ENCODE data around the gene SPSB1.

SPSB1 gene

GRCh38 chr1:9271283-9271682 lies 21.4 kb upstream of the SPSB1 start:
- no peak overlapping the region for H3K4me3 ChIP-seq (ENCODE audit: low read depth, low read length)
- DNase-seq: no peak
- no peaks in the 10 kb centered on the region for H3K9me3 ChIP-seq
- H3K36me3 ChIP-seq: no peaks in the 10 kb centered on the region
- H3K27me3 ChIP-seq: no peaks in the 10 kb centered on the region
- no peaks in the 10 kb centered on the region for H3K4me1 ChIP-seq
- TF ChIP-seq CTCF (IDR thresholded peaks at IDR 0.05; ENCODE audit: low read depth, low read length): no peak

- Histone ChIP-seq H3K9me3 (no peaks in the 10 kb centered on the region), H3K4me1 (no peaks in the 10 kb centered on the region), H3K27me3 (no peaks in the 10 kb centered on the region), H3K36me3 (no peaks in the 10 kb centered on the region), H3K4me3 (ENCODE audit: low read depth, low read length) (no peak overlapping the region)
- no peak for TF ChIP-seq CTCF (IDR thresholded peaks at IDR 0.05; ENCODE audit: low read depth, low read length)
- DNase-seq: no peak
Measured at GRCh38 chr1:9271861-9272595, 20.7 kb upstream of the SPSB1 start.

GRCh38 chr1:9273177-9273576 lies 19.5 kb upstream of the SPSB1 start:
- Histone ChIP-seq H3K4me3 (ENCODE audit: low read depth, low read length) (no peak overlapping the region), H3K9me3 (no peaks in the 10 kb centered on the region), H3K36me3 (no peaks in the 10 kb centered on the region), H3K4me1 (no peaks in the 10 kb centered on the region), H3K27me3 (no peaks in the 10 kb centered on the region)
- DNase-seq: no peak
- TF ChIP-seq CTCF (IDR thresholded peaks at IDR 0.05; ENCODE audit: low read depth, low read length): no peak

DNA sequence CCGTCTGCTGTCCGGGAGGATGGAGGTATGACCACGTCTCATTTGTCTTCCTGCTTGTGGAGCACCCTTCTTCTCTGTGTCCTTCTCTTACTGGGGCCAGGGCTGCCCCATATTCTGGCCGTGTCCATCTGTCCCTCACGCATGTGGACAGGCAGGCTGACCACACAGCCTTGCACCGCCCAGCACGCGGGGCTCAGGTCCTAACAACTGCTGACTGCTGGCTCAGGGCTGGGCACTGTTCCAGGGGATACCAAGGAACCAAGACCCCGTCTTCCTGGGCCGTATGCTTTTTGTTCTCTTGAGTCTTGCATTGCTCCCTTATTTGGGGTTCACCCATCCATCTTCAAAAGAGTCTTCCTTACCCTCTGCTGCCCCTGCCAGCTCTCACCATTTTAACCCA lies 17.5 kb upstream of the SPSB1 start:
- Histone ChIP-seq H3K4me3 (ENCODE audit: low read depth, low read length) (no peak overlapping the region), H3K36me3 (no peaks in the 10 kb centered on the region), H3K4me1 (no peaks in the 10 kb centered on the region), H3K27me3 (no peaks in the 10 kb centered on the region), H3K9me3 (no peaks in the 10 kb centered on the region)
- no peak for TF ChIP-seq CTCF (IDR thresholded peaks at IDR 0.05; ENCODE audit: low read depth, low read length)
- DNase-seq: no peak

DNA sequence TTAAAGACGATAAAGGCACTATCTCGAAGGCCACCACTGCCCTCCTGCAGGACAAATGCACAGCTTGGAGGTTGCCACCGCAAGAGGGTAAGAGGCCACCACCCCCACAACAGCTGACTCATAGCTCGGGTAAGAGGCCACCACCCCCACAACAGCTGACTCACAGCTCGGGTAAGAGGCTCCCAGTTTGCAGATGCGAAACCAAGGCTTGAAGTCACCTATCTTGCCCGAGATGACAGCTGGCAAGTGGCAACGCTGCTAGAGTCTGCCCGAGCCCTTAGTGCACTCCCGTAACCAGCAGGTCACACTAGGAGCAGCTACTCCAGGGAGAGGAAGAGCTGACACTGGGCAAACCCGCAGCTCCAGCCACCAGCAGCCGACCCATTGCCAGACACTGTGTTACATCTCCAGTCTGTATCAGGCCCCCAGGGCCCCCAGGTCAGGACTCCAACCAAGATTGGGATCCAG lies 17.1 kb upstream of the SPSB1 start:
- Histone ChIP-seq H3K36me3 (no peaks in the 10 kb centered on the region), H3K9me3 (no peaks in the 10 kb centered on the region), H3K4me3 (ENCODE audit: low read depth, low read length) (no peak overlapping the region), H3K4me1 (no peaks in the 10 kb centered on the region), H3K27me3 (no peaks in the 10 kb centered on the region)
- no peak for DNase-seq
- no peak for TF ChIP-seq CTCF (IDR thresholded peaks at IDR 0.05; ENCODE audit: low read depth, low read length)

GRCh38 chr1:9278116-9278515 lies 14.6 kb upstream of the SPSB1 start:
- TF ChIP-seq CTCF (IDR thresholded peaks at IDR 0.05; ENCODE audit: low read depth, low read length): no peak
- Histone ChIP-seq H3K36me3 (no peaks in the 10 kb centered on the region), H3K9me3 (no peaks in the 10 kb centered on the region), H3K4me1 (no peaks in the 10 kb centered on the region), H3K27me3 (no peaks in the 10 kb centered on the region), H3K4me3 (ENCODE audit: low read depth, low read length) (no peak overlapping the region)
- DNase-seq: no peak
